Measurements from ENCODE around the gene PDIK1L. TPM values are rescaled to one million over a fixed set of nuclear protein-coding genes. Genes with fewer than 3 reads are reported as not detected.
A peak's percentile ranks its signal among the peaks of the same experiment; 100 is the strongest.
"Not testable (repeated sequence)": the region's sequence is repeated elsewhere in the genome, so short reads cannot be mapped to it uniquely, and the experiment has no call there.

PDIK1L gene
- total and polyA plus RNA-seq, 2 donors (not counting 3 experiments of a cell fraction or from before 2014, with no cell fraction given) = 1.6 to 5.6 TPM

GRCh38 chr1:26102526-26102925 is 9.1 kb upstream of the PDIK1L start:
- H2AFZ ChIP-seq (ENCODE audit: low read depth, low read length) = peak overlapping the region; percentile 17
- no peak overlapping the region for H3K4me3 ChIP-seq (replicated peaks in 1 of 3; ENCODE audit: insufficient read depth in 1 of 3, low read depth in 1 of 3, low read length in 3 of 3)
- no peaks in the 10 kb centered on the region for H3K79me2 ChIP-seq (ENCODE audit: control insufficient read depth, insufficient read depth, low read length)
- BruUV-seq (replicated peaks) = no TSS peak
- H3K9ac ChIP-seq (replicated peaks; ENCODE audit: extremely low read depth, insufficient read depth, low read length) = no peak overlapping the region
- H3K36me3 ChIP-seq (ENCODE audit: control insufficient read depth in 2 of 2, extremely low read depth in 1 of 2, insufficient read depth in 2 of 2, low read length in 2 of 2) = no peaks in the 10 kb centered on the region
- intact Hi-C loops (cut with micrococcal nuclease) (loop anchor here (10.0 kb wide), 1 partner anchor 292 kb away; no protein-coding TSS in a partner anchor), dilution Hi-C loops (cut with MboI; ENCODE audit: extremely low pct_ligation_motif_present, low sequenced_read_pairs) (no loop called here)
- H3K9me3 ChIP-seq (replicated peaks; ENCODE audit: control insufficient read depth, insufficient read depth, low read length) = no peaks in the 10 kb centered on the region
- ChIA-PET CTCF (interaction anchor here (0.9 to 5.4 kb wide), 12 partner anchors 23 to 315 kb away, joined by 3 to 192 read pairs (median 4); partner anchors contain the start of gene ZNF593), POLR2A (interaction anchor here (1.3 kb wide), 1 partner anchor 67 kb away, joined by 3 read pairs; no protein-coding TSS in a partner anchor)
- H3K9me1 ChIP-seq (replicated peaks; ENCODE audit: control insufficient read depth, extremely low read depth, insufficient read depth, low read length) = no peaks in the 10 kb centered on the region
- H3K27ac ChIP-seq (ENCODE audit: insufficient read depth, low read depth, low read length) = peak overlapping the region; percentile 62
- H3K27me3 ChIP-seq (ENCODE audit: control insufficient read depth in 2 of 2, insufficient read depth in 2 of 2, low read length in 2 of 2) = no peaks in the 10 kb centered on the region
- no peaks in the 10 kb centered on the region for H4K20me1 ChIP-seq (replicated peaks; ENCODE audit: control insufficient read depth, extremely low read depth, insufficient read depth, low read length)
- H3K4me1 ChIP-seq (ENCODE audit: control insufficient read depth, extremely low read depth, insufficient read depth, low read length) = peaks cover 30% of the 10 kb centered on the region
- no peak overlapping the region for H3K4me2 ChIP-seq (ENCODE audit: insufficient read depth, low read length)
- peak; percentile 68 for DNase-seq (ENCODE audit: low read depth, low spot score)
- no peak for TF ChIP-seq POLR2A (IDR thresholded peaks at IDR 0.05; ENCODE audit: low read depth, low read length)
- peak; percentile 64 for TF ChIP-seq POLR2AphosphoS5 (IDR thresholded peaks at IDR 0.05; ENCODE audit: insufficient read depth, low read depth, low read length)
- TF ChIP-seq, protein P1, sequence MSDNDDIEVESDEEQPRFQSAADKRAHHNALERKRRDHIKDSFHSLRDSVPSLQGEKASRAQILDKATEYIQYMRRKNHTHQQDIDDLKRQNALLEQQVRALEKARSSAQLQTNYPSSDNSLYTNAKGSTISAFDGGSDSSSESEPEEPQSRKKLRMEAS (IDR thresholded peaks at IDR 0.05; ENCODE audit: insufficient read depth, insufficient read length) = no peak
- TF ChIP-seq GATA2 (IDR thresholded peaks at IDR 0.05; ENCODE audit: insufficient read depth, insufficient read length, low read depth, low read length) = peak; percentile 38
- TF ChIP-seq FOS (IDR thresholded peaks at IDR 0.05; ENCODE audit: borderline replicate concordance, insufficient read depth, low read length) = peak; percentile 90
- FAIRE-seq = peak; percentile 93

- intact Hi-C loops (cut with micrococcal nuclease) = loop anchor here (1.0 to 10.0 kb wide), 10 partner anchors 40 to 312 kb away; partner anchors contain the start of gene CEP85
- H3K27ac ChIP-seq (ENCODE audit: insufficient read depth, low read depth, low read length); POLR2A ChIA-PET; H3K9me1 ChIP-seq (replicated peaks; ENCODE audit: control insufficient read depth, extremely low read depth, insufficient read depth, low read length); DNase-seq (ENCODE audit: low read depth, low spot score); H3K9me3 ChIP-seq (replicated peaks; ENCODE audit: control insufficient read depth, insufficient read depth, low read length); H3K4me2 ChIP-seq (ENCODE audit: insufficient read depth, low read length); BruUV-seq (replicated peaks); H3K4me3 ChIP-seq (replicated peaks in 1 of 3; ENCODE audit: insufficient read depth in 1 of 3, low read depth in 1 of 3, low read length in 3 of 3); H4K20me1 ChIP-seq (replicated peaks; ENCODE audit: control insufficient read depth, extremely low read depth, insufficient read depth, low read length); H2AFZ ChIP-seq (ENCODE audit: low read depth, low read length); H3K9ac ChIP-seq (replicated peaks; ENCODE audit: extremely low read depth, insufficient read depth, low read length); H3K36me3 ChIP-seq (ENCODE audit: control insufficient read depth in 2 of 2, extremely low read depth in 1 of 2, insufficient read depth in 2 of 2, low read length in 2 of 2); FAIRE-seq; H3K27me3 ChIP-seq (ENCODE audit: control insufficient read depth in 2 of 2, insufficient read depth in 2 of 2, low read length in 2 of 2); H3K79me2 ChIP-seq (ENCODE audit: control insufficient read depth, insufficient read depth, low read length); dilution Hi-C loops (cut with MboI; ENCODE audit: extremely low pct_ligation_motif_present, low sequenced_read_pairs): not testable (repeated sequence)
- CTCF ChIA-PET = interaction anchor here (0.6 to 5.4 kb wide), 35 partner anchors 10 to 327 kb away, joined by 3 to 192 read pairs (median 4); partner anchors contain the start of genes CEP85, CNKSR1, DHDDS and FAM110D
- peaks cover 24% of the 10 kb centered on the region for H3K4me1 ChIP-seq (ENCODE audit: control insufficient read depth, extremely low read depth, insufficient read depth, low read length)
Measured at GRCh38 chr1:26105226-26105548, 6.4 kb upstream of the PDIK1L start.
